ENCODE results near the gene MSLN.

DNA sequence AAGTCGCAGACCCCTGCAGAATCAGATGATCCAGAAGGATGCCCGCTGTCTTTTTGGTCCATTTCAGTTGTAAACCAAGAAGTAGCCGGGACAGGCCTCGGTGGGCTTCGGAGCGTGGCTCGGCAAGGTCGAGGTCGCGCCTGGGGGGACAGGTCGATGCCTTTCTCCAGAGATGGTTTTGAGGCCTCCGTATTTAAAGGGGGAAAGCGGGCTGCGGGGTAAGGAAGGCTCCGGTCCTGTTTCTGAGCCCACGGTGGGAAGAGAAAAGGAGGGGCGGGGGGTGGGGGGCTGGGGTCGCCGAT lies 47.5 kb downstream of the MSLN start:
- no peak for TF ChIP-seq CTCF (IDR thresholded peaks at IDR 0.05; ENCODE audit: low read depth, low read length)
- no peak for TF ChIP-seq EZH2phosphoT487 (IDR thresholded peaks at IDR 0.05; ENCODE audit: low read depth)

Data from OCI-LY3 (cell line).